Measurements from ENCODE around the gene TIMP3. TPM values are rescaled to one million over a fixed set of nuclear protein-coding genes. Genes with fewer than 3 reads are reported as not detected.

The TIMP3 gene
- total and polyA plus RNA-seq, 2 donors (not counting 1 experiment from before 2014, with no cell fraction given), result not detected

DNA sequence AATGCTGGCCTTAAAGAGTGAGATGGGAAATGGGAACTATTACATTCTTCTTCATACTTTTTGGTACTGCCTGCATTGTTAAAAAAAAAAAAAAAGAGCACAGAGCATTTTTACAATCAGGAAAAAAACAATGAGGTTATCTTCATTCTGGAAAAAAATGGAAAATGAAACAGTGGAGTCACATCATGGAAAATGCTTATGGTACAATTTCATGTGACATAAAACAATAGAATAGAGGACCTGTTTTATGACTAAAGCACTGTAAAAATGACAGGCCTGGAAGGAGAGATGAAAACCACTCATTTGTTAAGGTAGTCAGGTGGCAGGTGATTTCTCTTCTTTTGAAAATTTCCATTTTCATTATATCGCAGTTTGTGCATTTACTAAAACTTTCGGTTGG, 75.0 kb downstream of the TIMP3 start:
- no peaks in the 10 kb centered on the region for H3K27me3 ChIP-seq (replicated peaks in 1 of 4; ENCODE audit: control extremely low read depth in 1 of 4, control insufficient read depth in 3 of 4, insufficient read depth in 4 of 4, low read length in 3 of 4)
- H3K79me2 ChIP-seq (ENCODE audit: control insufficient read depth, insufficient read depth, low read length), result no peaks in the 10 kb centered on the region
- ChIA-PET POLR2A (no interaction called here), CTCF (no interaction called here)
- TF ChIP-seq, protein P1, sequence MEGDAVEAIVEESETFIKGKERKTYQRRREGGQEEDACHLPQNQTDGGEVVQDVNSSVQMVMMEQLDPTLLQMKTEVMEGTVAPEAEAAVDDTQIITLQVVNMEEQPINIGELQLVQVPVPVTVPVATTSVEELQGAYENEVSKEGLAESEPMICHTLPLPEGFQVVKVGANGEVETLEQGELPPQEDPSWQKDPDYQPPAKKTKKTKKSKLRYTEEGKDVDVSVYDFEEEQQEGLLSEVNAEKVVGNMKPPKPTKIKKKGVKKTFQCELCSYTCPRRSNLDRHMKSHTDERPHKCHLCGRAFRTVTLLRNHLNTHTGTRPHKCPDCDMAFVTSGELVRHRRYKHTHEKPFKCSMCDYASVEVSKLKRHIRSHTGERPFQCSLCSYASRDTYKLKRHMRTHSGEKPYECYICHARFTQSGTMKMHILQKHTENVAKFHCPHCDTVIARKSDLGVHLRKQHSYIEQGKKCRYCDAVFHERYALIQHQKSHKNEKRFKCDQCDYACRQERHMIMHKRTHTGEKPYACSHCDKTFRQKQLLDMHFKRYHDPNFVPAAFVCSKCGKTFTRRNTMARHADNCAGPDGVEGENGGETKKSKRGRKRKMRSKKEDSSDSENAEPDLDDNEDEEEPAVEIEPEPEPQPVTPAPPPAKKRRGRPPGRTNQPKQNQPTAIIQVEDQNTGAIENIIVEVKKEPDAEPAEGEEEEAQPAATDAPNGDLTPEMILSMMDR (IDR thresholded peaks at IDR 0.05), result no peak
- no peak for TF ChIP-seq EZH2 (IDR thresholded peaks at IDR 0.05; ENCODE audit: borderline replicate concordance, insufficient read depth, low read depth, low read length, poor library complexity, severe bottlenecking)
- H3K36me3 ChIP-seq (replicated peaks in 1 of 2; ENCODE audit: control extremely low read depth in 1 of 2, control insufficient read depth in 1 of 2, extremely low read depth in 1 of 2, insufficient read depth in 2 of 2, low read length in 1 of 2), result no peaks in the 10 kb centered on the region
- ATAC-seq (ENCODE audit: low read depth) (no peak), DNase-seq (no peak)
- no peak overlapping the region for H3K4me3 ChIP-seq (ENCODE audit: control extremely low read depth in 1 of 5, extremely low read depth in 1 of 5, insufficient read depth in 1 of 5, low read depth in 2 of 5, low read length in 4 of 5)
- H3K4me2 ChIP-seq (replicated peaks; ENCODE audit: low read depth, low read length, poor library complexity, severe bottlenecking), result no peak overlapping the region
- H3K27ac ChIP-seq (ENCODE audit: low read length in 2 of 2), result no peak overlapping the region
- H4K20me1 ChIP-seq (ENCODE audit: control insufficient read depth, insufficient read depth, low read length, poor library complexity, severe bottlenecking), result no peaks in the 10 kb centered on the region
- H3K9me3 ChIP-seq (ENCODE audit: control extremely low read depth in 1 of 3, control insufficient read depth in 2 of 3, insufficient read depth in 1 of 3, low read length in 2 of 3), result no peaks in the 10 kb centered on the region
- peaks cover 12% of the 10 kb centered on the region for H3K4me1 Mint-ChIP-seq
- intact Hi-C loops (cut with micrococcal nuclease), result no loop called here
- no CpG with 5 or more reads among the region's 2 CpGs for WGBS (ENCODE audit: insufficient coverage)
- H2AFZ ChIP-seq (ENCODE audit: insufficient read depth, low read depth, low read length, poor library complexity, severe bottlenecking), result no peak overlapping the region
- peaks cover 9 to 10% of the 10 kb centered on the region in 2 donors for H3K4me1 ChIP-seq (ENCODE audit: control insufficient read depth in 2 of 2, insufficient read depth in 2 of 2, low read length in 2 of 2)
- no peak overlapping the region for H3K9ac ChIP-seq (ENCODE audit: low read length)
- no peak overlapping the region for H3K4me3 Mint-ChIP-seq
- H3K9me3 Mint-ChIP-seq (ENCODE audit: insufficient read depth), result no peaks in the 10 kb centered on the region
- H3K27ac Mint-ChIP-seq, result no peak overlapping the region
- peaks cover 31% of the 10 kb centered on the region for H3K27me3 Mint-ChIP-seq

DNA sequence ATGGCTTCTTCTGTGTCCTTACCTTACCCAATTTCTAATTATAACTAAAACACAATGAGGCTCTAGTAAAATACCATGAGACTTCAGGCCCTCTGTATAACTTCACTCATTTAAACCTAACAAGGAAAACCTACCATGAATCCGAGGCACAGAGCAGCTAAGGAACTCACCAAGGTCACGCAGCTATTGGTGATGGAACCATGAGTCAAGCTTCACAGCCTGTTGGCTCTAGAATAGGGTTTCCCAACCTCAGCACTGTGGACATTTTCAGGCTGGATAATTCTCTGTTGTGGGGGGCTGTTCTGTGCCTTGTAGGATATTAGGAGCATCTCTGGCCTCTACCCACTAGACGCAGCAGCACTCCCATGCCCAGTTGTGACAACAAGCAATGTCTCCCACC, 75.7 kb downstream of the TIMP3 start:
- peaks cover 10 to 14% of the 10 kb centered on the region in 2 donors for H3K4me1 ChIP-seq (ENCODE audit: control insufficient read depth in 2 of 2, insufficient read depth in 2 of 2, low read length in 2 of 2)
- H3K79me2 ChIP-seq (ENCODE audit: control insufficient read depth, insufficient read depth, low read length), result no peaks in the 10 kb centered on the region
- H3K9me3 ChIP-seq (ENCODE audit: control extremely low read depth in 1 of 3, control insufficient read depth in 2 of 3, insufficient read depth in 1 of 3, low read length in 2 of 3), result no peaks in the 10 kb centered on the region
- no peak overlapping the region for H3K9ac ChIP-seq (ENCODE audit: low read length)
- TF ChIP-seq EZH2 (IDR thresholded peaks at IDR 0.05; ENCODE audit: borderline replicate concordance, insufficient read depth, low read depth, low read length, poor library complexity, severe bottlenecking), result no peak
- TF ChIP-seq, protein P1 (IDR thresholded peaks at IDR 0.05), result no peak
- no peak overlapping the region for H3K4me3 ChIP-seq (ENCODE audit: control extremely low read depth in 1 of 5, extremely low read depth in 1 of 5, insufficient read depth in 1 of 5, low read depth in 2 of 5, low read length in 4 of 5)
- H3K27me3 Mint-ChIP-seq, result peaks cover 25% of the 10 kb centered on the region
- ChIA-PET CTCF (no interaction called here), POLR2A (no interaction called here)
- ATAC-seq (ENCODE audit: low read depth) (no peak), DNase-seq (no peak)
- H3K27me3 ChIP-seq (replicated peaks in 1 of 4; ENCODE audit: control extremely low read depth in 1 of 4, control insufficient read depth in 3 of 4, insufficient read depth in 4 of 4, low read length in 3 of 4), result no peaks in the 10 kb centered on the region
- no peak overlapping the region for H3K4me3 Mint-ChIP-seq
- peaks cover 16% of the 10 kb centered on the region for H3K4me1 Mint-ChIP-seq
- no peak overlapping the region for H3K27ac Mint-ChIP-seq
- H4K20me1 ChIP-seq (ENCODE audit: control insufficient read depth, insufficient read depth, low read length, poor library complexity, severe bottlenecking), result no peaks in the 10 kb centered on the region
- H3K27ac ChIP-seq (ENCODE audit: low read length in 2 of 2), result no peak overlapping the region
- no peaks in the 10 kb centered on the region for H3K36me3 ChIP-seq (replicated peaks in 1 of 2; ENCODE audit: control extremely low read depth in 1 of 2, control insufficient read depth in 1 of 2, extremely low read depth in 1 of 2, insufficient read depth in 2 of 2, low read length in 1 of 2)
- H3K4me2 ChIP-seq (replicated peaks; ENCODE audit: low read depth, low read length, poor library complexity, severe bottlenecking), result no peak overlapping the region
- 74% methylated on average over 3 of the region's 3 CpGs for WGBS (ENCODE audit: insufficient coverage)
- intact Hi-C loops (cut with micrococcal nuclease), result no loop called here
- no peak overlapping the region for H2AFZ ChIP-seq (ENCODE audit: insufficient read depth, low read depth, low read length, poor library complexity, severe bottlenecking)
- no peaks in the 10 kb centered on the region for H3K9me3 Mint-ChIP-seq (ENCODE audit: insufficient read depth)

Data from B cell (primary cell).